ENCODE measurements around the gene SLC49A3. TPM values are rescaled to one million over a fixed set of nuclear protein-coding genes. Genes with fewer than 3 reads are reported as not detected.

Gene SLC49A3
- total RNA-seq, 1 donor from 2014 or later: 6.2 TPM

- peaks cover 4% of the 10 kb centered on the region for H3K4me1 ChIP-seq (ENCODE audit: insufficient read depth, low read length)
- no peaks in the 10 kb centered on the region for H3K27me3 ChIP-seq (ENCODE audit: insufficient read depth, low read length)
- no peak overlapping the region for H3K27ac Mint-ChIP-seq (ENCODE audit: unreplicated experiment)
- H3K4me3 ChIP-seq (ENCODE audit: insufficient read depth, low read depth, low read length): no peak overlapping the region
- H3K27ac ChIP-seq (ENCODE audit: low read depth, low read length): no peak overlapping the region
- FAIRE-seq (no peak), DNase-seq (ENCODE audit: low read depth) (no peak)
- peaks cover 99% of the 10 kb centered on the region for H3K79me2 ChIP-seq (ENCODE audit: insufficient read depth, low read length)
- H3K4me1 Mint-ChIP-seq (ENCODE audit: low read depth, unreplicated experiment): peaks cover 24% of the 10 kb centered on the region
- no peak overlapping the region for H3K9ac ChIP-seq (ENCODE audit: low read length)
- peaks cover 3% of the 10 kb centered on the region for H3K36me3 ChIP-seq (ENCODE audit: insufficient read depth, low read length)
- no peaks in the 10 kb centered on the region for H3K27me3 Mint-ChIP-seq (ENCODE audit: low read depth, unreplicated experiment)
- H3K9me3 ChIP-seq (ENCODE audit: insufficient read depth, low read depth, low read length): no peaks in the 10 kb centered on the region
- H3K9me3 Mint-ChIP-seq (ENCODE audit: unreplicated experiment): peaks cover 4% of the 10 kb centered on the region
- H3K4me3 Mint-ChIP-seq (ENCODE audit: unreplicated experiment): no peak overlapping the region
- H4K20me1 ChIP-seq (ENCODE audit: insufficient read depth, low read length): peaks cover 94% of the 10 kb centered on the region
- peaks cover 17% of the 10 kb centered on the region for H3K36me3 Mint-ChIP-seq (ENCODE audit: low read depth, unreplicated experiment)
- H3K4me2 ChIP-seq (ENCODE audit: low read length): no peak overlapping the region
- H2AFZ ChIP-seq (ENCODE audit: low read depth, low read length): no peak overlapping the region
- TF ChIP-seq CTCF (IDR thresholded peaks at IDR 0.05; ENCODE audit: insufficient read depth, low read depth, low read length) (no peak), EZH2 (IDR thresholded peaks at IDR 0.05; ENCODE audit: insufficient read depth, low read length) (no peak)
These were observed 34.0 kb upstream of the SLC49A3 start for GRCh38 chr4:722851-723360.

GRCh38 chr4:722169-722725 is 33.3 kb upstream of the SLC49A3 start:
- no peak overlapping the region for H3K9ac ChIP-seq (ENCODE audit: low read length)
- no peak overlapping the region for H2AFZ ChIP-seq (ENCODE audit: low read depth, low read length)
- peaks cover 94% of the 10 kb centered on the region for H4K20me1 ChIP-seq (ENCODE audit: insufficient read depth, low read length)
- H3K4me1 ChIP-seq (ENCODE audit: insufficient read depth, low read length): peaks cover 4% of the 10 kb centered on the region
- H3K27me3 Mint-ChIP-seq (ENCODE audit: low read depth, unreplicated experiment): no peaks in the 10 kb centered on the region
- TF ChIP-seq EZH2 (IDR thresholded peaks at IDR 0.05; ENCODE audit: insufficient read depth, low read length) (no peak), CTCF (IDR thresholded peaks at IDR 0.05; ENCODE audit: insufficient read depth, low read depth, low read length) (no peak)
- H3K27ac Mint-ChIP-seq (ENCODE audit: unreplicated experiment): no peak overlapping the region
- H3K36me3 Mint-ChIP-seq (ENCODE audit: low read depth, unreplicated experiment): peaks cover 17% of the 10 kb centered on the region
- FAIRE-seq (no peak), DNase-seq (ENCODE audit: low read depth) (no peak)
- H3K27ac ChIP-seq (ENCODE audit: low read depth, low read length): no peak overlapping the region
- H3K79me2 ChIP-seq (ENCODE audit: insufficient read depth, low read length): peaks cover 99% of the 10 kb centered on the region
- H3K4me1 Mint-ChIP-seq (ENCODE audit: low read depth, unreplicated experiment): peaks cover 30% of the 10 kb centered on the region
- peaks cover 3% of the 10 kb centered on the region for H3K36me3 ChIP-seq (ENCODE audit: insufficient read depth, low read length)
- H3K9me3 ChIP-seq (ENCODE audit: insufficient read depth, low read depth, low read length): no peaks in the 10 kb centered on the region
- H3K4me2 ChIP-seq (ENCODE audit: low read length): no peak overlapping the region
- no peaks in the 10 kb centered on the region for H3K27me3 ChIP-seq (ENCODE audit: insufficient read depth, low read length)
- no peak overlapping the region for H3K4me3 ChIP-seq (ENCODE audit: insufficient read depth, low read depth, low read length)
- peaks cover 4% of the 10 kb centered on the region for H3K9me3 Mint-ChIP-seq (ENCODE audit: unreplicated experiment)
- no peak overlapping the region for H3K4me3 Mint-ChIP-seq (ENCODE audit: unreplicated experiment)
